DND-41 (cell line): ENCODE data around the gene RIC1.

Experiments
- ATAC-seq: fragments of 200-7000 bp; cut with Tn5 transposase; 3 replicates; pipeline ENCODE4 v1.9.1; 2021; ENCODE audit warnings: low read depth; ENCODE audit not compliant: insufficient read depth
- DNase-seq: peaks from one replicate; pipeline ENCODE4 v3.0.0-alpha.2; 2020
- H2AFZ ChIP-seq: 2 replicates; pipeline ENCODE4 v1.6.0; 2012; ENCODE audit warnings: low read depth, low read length
- H3K27ac ChIP-seq: 2 replicates; pipeline ENCODE4 v1.5.1; 2012; ENCODE audit warnings: low read length, inconsistent platforms
- H3K27me3 ChIP-seq: fragments of 200-600 bp; sonication (generic); 2 replicates; pipeline ENCODE4 v1.6.0; 2012; ENCODE audit warnings: low read length, mild to moderate bottlenecking, inconsistent platforms; ENCODE audit not compliant: insufficient read depth, poor library complexity
- H3K36me3 ChIP-seq: 2 replicates; pipeline ENCODE4 v1.5.1; 2012; ENCODE audit warnings: low read length, inconsistent platforms; ENCODE audit not compliant: insufficient read depth
- H3K4me1 ChIP-seq: 2 replicates; pipeline ENCODE4 v1.5.1; 2012; ENCODE audit warnings: mild to moderate bottlenecking, low read length; ENCODE audit not compliant: insufficient read depth
- H3K4me2 ChIP-seq: 2 replicates; pipeline ENCODE4 v1.6.0; 2012; ENCODE audit warnings: mild to moderate bottlenecking, moderate library complexity, low read length, inconsistent platforms; ENCODE audit not compliant: insufficient read depth
- H3K4me3 ChIP-seq, 2 experiments: fragments of 200-600 bp in 1 of 2; shearing (Covaris generic) in 1 of 2; 2 replicates each; pipeline ENCODE4 v1.5.1; 2012 to 2016; ENCODE audit warnings: inconsistent platforms in 2 of 2, low read length in 2 of 2, mild to moderate bottlenecking in 2 of 2, low read depth in 1 of 2, moderate library complexity in 1 of 2
- H3K79me2 ChIP-seq: 2 replicates; pipeline ENCODE4 v1.6.0; 2012; ENCODE audit warnings: low read length, inconsistent platforms; ENCODE audit not compliant: insufficient read depth
- H3K9ac ChIP-seq: 2 replicates; pipeline ENCODE4 v1.6.0; 2012; ENCODE audit warnings: low read depth, mild to moderate bottlenecking, inconsistent platforms, low read length, moderate library complexity
- H3K9me3 ChIP-seq: 2 replicates; pipeline ENCODE4 v1.5.1; 2012; ENCODE audit warnings: low read length, moderate library complexity, mild to moderate bottlenecking, inconsistent platforms; ENCODE audit not compliant: insufficient read depth, severe bottlenecking
- H4K20me1 ChIP-seq: 2 replicates; pipeline ENCODE4 v1.6.0; 2012; ENCODE audit warnings: low read length; ENCODE audit not compliant: insufficient read depth
- CTCF ChIP-seq: IDR thresholded peaks from 2 replicates; pipeline ENCODE4 v1.5.1; 2012; ENCODE audit warnings: borderline replicate concordance, low read length, moderate library complexity, mild to moderate bottlenecking; ENCODE audit not compliant: poor library complexity, severe bottlenecking; ENCODE audit errors: extremely low read depth
- EZH2 ChIP-seq: IDR thresholded peaks from 3 replicates; pipeline ENCODE4 v1.6.1; 2012; ENCODE audit warnings: borderline replicate concordance, low read depth, mild to moderate bottlenecking, moderate library complexity, low read length, inconsistent platforms; ENCODE audit not compliant: severe bottlenecking

RIC1 gene

GRCh38 chr9:5736563-5737346, 107.8 kb downstream of the RIC1 start:
- Histone ChIP-seq H3K36me3 (peaks cover 13% of the 10 kb centered on the region; the same call in 1 of the 2 replicates), H3K4me1 (no peaks in the 10 kb centered on the region), H3K4me3 (no peak overlapping the region), H2AFZ (no peak overlapping the region), H3K9ac (no peak overlapping the region), H3K9me3 (no peaks in the 10 kb centered on the region), H3K79me2 (no peaks in the 10 kb centered on the region), H3K27me3 (no peaks in the 10 kb centered on the region), H4K20me1 (no peaks in the 10 kb centered on the region), H3K4me2 (no peak overlapping the region), H3K27ac (no peak overlapping the region)
- DNase-seq (no peak), ATAC-seq (no peak)
- no peak for TF ChIP-seq EZH2
- TF ChIP-seq CTCF: no peak

- no peak for TF ChIP-seq EZH2
- TF ChIP-seq CTCF: no peak
- no peak for DNase-seq
- Histone ChIP-seq H3K79me2 (no peaks in the 10 kb centered on the region), H3K4me2 (no peak overlapping the region), H2AFZ (no peak overlapping the region), H3K9ac (no peak overlapping the region), H3K36me3 (peaks cover 22% of the 10 kb centered on the region; the same call in 1 of the 2 replicates), H3K9me3 (no peaks in the 10 kb centered on the region), H3K4me3 (no peak overlapping the region), H3K27ac (no peak overlapping the region), H4K20me1 (no peaks in the 10 kb centered on the region), H3K27me3 (no peaks in the 10 kb centered on the region), H3K4me1 (no peaks in the 10 kb centered on the region)
- no peak for ATAC-seq
Measured at GRCh38 chr9:5743109-5743508, 114.2 kb downstream of the RIC1 start.

- Histone ChIP-seq H3K4me3 (no peak overlapping the region), H3K4me2 (no peak overlapping the region), H3K79me2 (no peaks in the 10 kb centered on the region), H3K27ac (no peak overlapping the region), H3K9ac (no peak overlapping the region), H3K27me3 (no peaks in the 10 kb centered on the region), H2AFZ (no peak overlapping the region), H3K9me3 (no peaks in the 10 kb centered on the region), H3K4me1 (no peaks in the 10 kb centered on the region), H3K36me3 (peaks cover 19% of the 10 kb centered on the region), H4K20me1 (no peaks in the 10 kb centered on the region)
- no peak for ATAC-seq
- TF ChIP-seq EZH2 (no peak), CTCF (no peak)
- no peak for DNase-seq
Measured at GRCh38 chr9:5748438-5748837, 119.5 kb downstream of the RIC1 start.
